B cell (primary cell): ENCODE measurements around the gene TBC1D21. TPM values are rescaled to one million over a fixed set of nuclear protein-coding genes. Genes with fewer than 3 reads are reported as not detected.

Experiments
- ATAC-seq: fragments of 200-7000 bp; cut with Tn5 transposase; one replicate; pipeline ENCODE4 v1.10.0; 2021; ENCODE audit warnings: low read depth, mild to moderate bottlenecking, moderate number of reproducible peaks, moderate library complexity
- CTCF ChIA-PET: fragments of 350-600 bp; sonication (Branson Sonifier 250); formaldehyde crosslinking; loops from one replicate; lab custom pipeline; 2021; ENCODE audit warnings: antibody characterized with exemption, inconsistent platforms; lab: Charles Lee
- POLR2A ChIA-PET: fragments of 350-600 bp; sonication (Branson Sonifier 250); formaldehyde crosslinking; loops from one replicate; lab custom pipeline; 2021; ENCODE audit warnings: antibody characterized with exemption; lab: Charles Lee
- DNase-seq: peaks from one replicate; pipeline ENCODE4 v3.0.0; 2013
- H2AFZ ChIP-seq: 2 replicates; pipeline ENCODE4 v1.6.1; 2012; ENCODE audit warnings: mild to moderate bottlenecking, low read depth, low read length; ENCODE audit not compliant: insufficient read depth, poor library complexity, severe bottlenecking
- H3K27ac ChIP-seq, 2 donors: 1 replicate in 1 of 2; 2 replicates in 1 of 2; pipeline ENCODE4 v1.5.1; 2012 to 2013; ENCODE audit warnings: low read length in 2 of 2, mild to moderate bottlenecking in 2 of 2, moderate library complexity in 1 of 2
- H3K27me3 ChIP-seq, 4 experiments: fragments of 200-600 bp in 1 of 4; sonication (generic) in 1 of 4; replicated peaks in 1 of 4; 1 replicate in 2 of 4; 2 replicates in 2 of 4; pipeline versions ENCODE4 v1.6.1 to v1.7.0; 2013 to 2016; ENCODE audit warnings: low read length in 3 of 4, mild to moderate bottlenecking in 2 of 4, mixed read lengths in 1 of 4, moderate library complexity in 1 of 4; ENCODE audit not compliant: insufficient read depth in 4 of 4, control insufficient read depth in 3 of 4; ENCODE audit errors: control extremely low read depth in 1 of 4
- H3K36me3 ChIP-seq, 2 experiments: replicated peaks in 1 of 2; 1 replicate in 1 of 2; 2 replicates in 1 of 2; pipeline versions ENCODE4 v1.6.1 to v1.7.1; 2013; ENCODE audit warnings: low read length in 1 of 2; ENCODE audit not compliant: insufficient read depth in 2 of 2, control insufficient read depth in 1 of 2; ENCODE audit errors: control extremely low read depth in 1 of 2, extremely low read depth in 1 of 2
- H3K4me1 ChIP-seq, 2 donors: fragments of 200-600 bp in 1 of 2; sonication (generic) in 1 of 2; 1 replicate in 1 of 2; 2 replicates in 1 of 2; pipeline versions ENCODE4 v1.5.1 to v1.6.1; 2013 to 2017; ENCODE audit warnings: low read length in 2 of 2; ENCODE audit not compliant: control insufficient read depth in 2 of 2, insufficient read depth in 2 of 2
- H3K4me2 ChIP-seq: replicated peaks from 2 replicates; pipeline ENCODE3; 2012; ENCODE audit warnings: mild to moderate bottlenecking, low read depth, low read length; ENCODE audit not compliant: poor library complexity, severe bottlenecking
- H3K4me3 ChIP-seq, 5 experiments: fragments of 200-600 bp in 1 of 5; sonication (generic) in 1 of 5; 1 replicate in 3 of 5; 2 replicates in 2 of 5; pipeline versions ENCODE4 v1.5.1 to v1.7.0; 2011 to 2016; ENCODE audit warnings: low read length in 4 of 5, mild to moderate bottlenecking in 4 of 5, low read depth in 2 of 5, control low read depth in 1 of 5, moderate library complexity in 1 of 5; ENCODE audit not compliant: insufficient read depth in 1 of 5; ENCODE audit errors: control extremely low read depth in 1 of 5, extremely low read depth in 1 of 5
- H3K79me2 ChIP-seq: fragments of 200-600 bp; sonication (generic); one replicate; pipeline ENCODE4 v1.6.0; 2016; ENCODE audit warnings: low read length; ENCODE audit not compliant: control insufficient read depth, insufficient read depth
- H3K9ac ChIP-seq: fragments of 200-600 bp; sonication (generic); 2 replicates; pipeline ENCODE4 v1.6.1; 2017; ENCODE audit warnings: mild to moderate bottlenecking, low read length, moderate library complexity
- H3K9me3 ChIP-seq, 3 donors: one replicate each; pipeline versions ENCODE4 v1.6.1 to v1.7.1; 2013; ENCODE audit warnings: low read length in 2 of 3; ENCODE audit not compliant: control insufficient read depth in 2 of 3, insufficient read depth in 1 of 3; ENCODE audit errors: control extremely low read depth in 1 of 3
- H4K20me1 ChIP-seq: 2 replicates; pipeline ENCODE4 v1.6.0; 2012; ENCODE audit warnings: mild to moderate bottlenecking, low read length; ENCODE audit not compliant: insufficient read depth, control insufficient read depth, poor library complexity, severe bottlenecking
- H3K27ac Mint-ChIP-seq: one replicate; pipeline ENCODE4 v1.8.0; 2021; ENCODE audit warnings: mixed read lengths
- H3K27me3 Mint-ChIP-seq: one replicate; pipeline ENCODE4 v1.8.0; 2021; ENCODE audit warnings: mixed read lengths
- H3K4me1 Mint-ChIP-seq: one replicate; pipeline ENCODE4 v1.8.0; 2021; ENCODE audit warnings: mixed read lengths
- H3K4me3 Mint-ChIP-seq: one replicate; pipeline ENCODE4 v1.8.0; 2021; ENCODE audit warnings: mixed read lengths
- H3K9me3 Mint-ChIP-seq: one replicate; pipeline ENCODE4 v1.8.0; 2022; ENCODE audit warnings: mixed read lengths; ENCODE audit not compliant: insufficient read depth
- CTCF ChIP-seq: fragments of 200-600 bp; IDR thresholded peaks from one replicate; pipeline ENCODE4 v1.8.0; 2022; ENCODE audit warnings: antibody characterized with exemption, mild to moderate bottlenecking
- EZH2 ChIP-seq: IDR thresholded peaks from 2 replicates; pipeline ENCODE4 v1.6.1; 2012; ENCODE audit warnings: borderline replicate concordance, low read depth, mild to moderate bottlenecking, moderate library complexity, low read length; ENCODE audit not compliant: insufficient read depth, poor library complexity, severe bottlenecking
- WGBS: methylation state at CpG from one replicate; pipeline ENCODE4 v1.1.5; 2013; ENCODE audit warnings: missing lambda C conversion rate; ENCODE audit not compliant: insufficient coverage; 5-methylcytosine and 5-hydroxymethylcytosine counted together
- intact Hi-C: fragments of 100-400 bp; cut with micrococcal nuclease; formaldehyde crosslinking; loops from one replicate; pipeline ENCODE4 v1.10.0; 2022
- polyA plus RNA-seq: library from polyadenylated mRNA; depleted of rRNA; stranded (reverse); fragments of >200 nt; gene quantifications from 2 replicates; pipeline ENCODE4 v1.2.3, GENCODE V29; 2012
- total RNA-seq, 2 donors: library from RNA; stranded (reverse); fragments of 120-200 nt in 1 of 2; gene quantifications; 1 replicate in 1 of 2; 2 replicates in 1 of 2; pipeline versions ENCODE4 v1.2.3 to v1.2.4, GENCODE V29; 2013 to 2022

TBC1D21 gene
- total and polyA plus RNA-seq, 2 donors (not counting 1 experiment from before 2014, with no cell fraction given), result not detected

GRCh38 chr15:73869216-73869995 lies 4.0 kb upstream of the TBC1D21 start:
- CTCF ChIA-PET, result no interaction called here
- Mint-ChIP-seq H3K9me3 (no peaks in the 10 kb centered on the region), H3K27ac (no peak overlapping the region), H3K4me1 (no peaks in the 10 kb centered on the region), H3K27me3 (peaks cover 51% of the 10 kb centered on the region), H3K4me3 (no peak overlapping the region)
- DNase-seq, result no peak
- Histone ChIP-seq H3K4me1 (no peaks in the 10 kb centered on the region), H4K20me1 (no peaks in the 10 kb centered on the region), H3K9me3 (peaks cover 0 to 7% (median 4%) of the 10 kb centered on the region in 3 donors), H3K27ac (no peak overlapping the region), H3K79me2 (no peaks in the 10 kb centered on the region), H3K9ac (no peak overlapping the region), H3K4me3 (no peak overlapping the region), H3K27me3 (peaks cover 0 to 14% (median 8%) of the 10 kb centered on the region in 4 experiments), H2AFZ (no peak overlapping the region), H3K4me2 (no peak overlapping the region), H3K36me3 (no peaks in the 10 kb centered on the region)
- ATAC-seq, result no peak
- TF ChIP-seq CTCF (no peak), EZH2 (no peak)
- POLR2A ChIA-PET, result no interaction called here
- intact Hi-C loops, result no loop called here
- WGBS, result 74% methylated on average over 6 of the region's 6 CpGs

- H3K27ac ChIP-seq, result no peak overlapping the region
- H3K4me3 ChIP-seq, result no peak overlapping the region
- H4K20me1 ChIP-seq, result no peaks in the 10 kb centered on the region
- ChIA-PET POLR2A (no interaction called here), CTCF (interaction anchor here (1.3 kb wide), 1 partner anchor 36 kb away, joined by 4 read pairs; no protein-coding TSS in a partner anchor)
- no peak overlapping the region for H3K27ac Mint-ChIP-seq
- TF ChIP-seq EZH2, result no peak
- no peak for TF ChIP-seq CTCF
- H3K4me1 ChIP-seq, result no peaks in the 10 kb centered on the region
- no peaks in the 10 kb centered on the region for H3K4me1 Mint-ChIP-seq
- 35% methylated on average over 16 of the region's 17 CpGs for WGBS
- H3K4me2 ChIP-seq, result no peak overlapping the region
- H3K79me2 ChIP-seq, result no peaks in the 10 kb centered on the region
- intact Hi-C loops, result no loop called here
- H3K27me3 Mint-ChIP-seq, result peaks cover 55% of the 10 kb centered on the region
- H3K9me3 ChIP-seq, result peaks cover 0 to 7% (median 4%) of the 10 kb centered on the region in 3 donors
- no peaks in the 10 kb centered on the region for H3K9me3 Mint-ChIP-seq
- DNase-seq (no peak), ATAC-seq (no peak)
- no peak overlapping the region for H3K9ac ChIP-seq
- peaks cover 0 to 17% (median 8%) of the 10 kb centered on the region in 4 experiments for H3K27me3 ChIP-seq
- no peak overlapping the region for H3K4me3 Mint-ChIP-seq
- no peak overlapping the region for H2AFZ ChIP-seq
- no peaks in the 10 kb centered on the region for H3K36me3 ChIP-seq
Measured at GRCh38 chr15:73870700-73871408, 2.5 kb upstream of the TBC1D21 start.
